Keratinocyte (primary cell): ENCODE measurements around the gene RPS27L. TPM values are rescaled to one million over a fixed set of nuclear protein-coding genes. Genes with fewer than 3 reads are reported as not detected.

Experiments
- DNase-seq: peaks from one replicate; pipeline ENCODE4 v3.0.0-alpha.2; 2011; ENCODE audit warnings: low read depth, missing footprints, low spot score
- FAIRE-seq: peaks from 2 replicates; lab custom pipeline; 2011; peaks lifted over from hg19 to GRCh38; lab: Jason Lieb, UNC
- H2AFZ ChIP-seq: 2 replicates; pipeline ENCODE4 v1.6.0; 2012; ENCODE audit warnings: low read length, control low read depth, inconsistent platforms; ENCODE audit not compliant: control insufficient read depth
- H3K27ac ChIP-seq: 2 replicates; pipeline ENCODE4 v1.5.1; 2011; ENCODE audit warnings: low read length; ENCODE audit not compliant: control insufficient read depth, insufficient read depth
- H3K27me3 ChIP-seq: 3 replicates; pipeline ENCODE4 v1.6.0; 2011; ENCODE audit warnings: low read length; ENCODE audit not compliant: control insufficient read depth, insufficient read depth; ENCODE audit errors: extremely low read depth
- H3K36me3 ChIP-seq, 2 experiments: 2 replicates in 1 of 2; 3 replicates in 1 of 2; pipeline ENCODE4 v1.5.1; 2011; ENCODE audit warnings: low read length in 2 of 2, mild to moderate bottlenecking in 1 of 2; ENCODE audit not compliant: control insufficient read depth in 2 of 2, insufficient read depth in 2 of 2; ENCODE audit errors: extremely low read depth in 1 of 2
- H3K4me1 ChIP-seq: 3 replicates; pipeline ENCODE4 v1.5.1; 2011; ENCODE audit warnings: low read length; ENCODE audit not compliant: control insufficient read depth, insufficient read depth; ENCODE audit errors: extremely low read depth
- H3K4me2 ChIP-seq: 3 replicates; pipeline ENCODE4 v1.6.0; 2011; ENCODE audit warnings: low read depth, low read length; ENCODE audit not compliant: control insufficient read depth, insufficient read depth; ENCODE audit errors: extremely low read depth
- H3K4me3 ChIP-seq, 3 experiments: fragments of 200-600 bp in 1 of 3; sonication (generic) in 1 of 3; 2 replicates in 2 of 3; 3 replicates in 1 of 3; pipeline ENCODE4 v1.5.1; 2011 to 2016; ENCODE audit warnings: low read length in 3 of 3, mild to moderate bottlenecking in 3 of 3, control low read depth in 2 of 3, inconsistent platforms in 1 of 3, low read depth in 1 of 3, mixed read lengths in 1 of 3, mixed run types in 1 of 3, moderate library complexity in 1 of 3; ENCODE audit not compliant: control insufficient read depth in 2 of 3, insufficient read depth in 2 of 3; ENCODE audit errors: extremely low read depth in 1 of 3
- H3K79me2 ChIP-seq: 2 replicates; pipeline ENCODE4 v1.6.0; 2012; ENCODE audit warnings: low read length; ENCODE audit not compliant: control insufficient read depth, insufficient read depth
- H3K9ac ChIP-seq: 3 replicates; pipeline ENCODE4 v1.6.0; 2011; ENCODE audit warnings: low read length; ENCODE audit not compliant: control insufficient read depth, insufficient read depth; ENCODE audit errors: extremely low read depth
- H3K9me1 ChIP-seq: 3 replicates; pipeline ENCODE4 v1.6.0; 2011; ENCODE audit warnings: low read length; ENCODE audit not compliant: control insufficient read depth, insufficient read depth; ENCODE audit errors: extremely low read depth
- H3K9me3 ChIP-seq: 2 replicates; pipeline ENCODE4 v1.5.1; 2012; ENCODE audit warnings: low read depth, low read length; ENCODE audit not compliant: control insufficient read depth
- H4K20me1 ChIP-seq: 3 replicates; pipeline ENCODE4 v1.6.0; 2011; ENCODE audit warnings: low read length; ENCODE audit not compliant: control insufficient read depth, insufficient read depth; ENCODE audit errors: extremely low read depth
- EZH2 ChIP-seq: IDR thresholded peaks from one replicate; pipeline ENCODE4 v1.6.1; 2012; ENCODE audit warnings: inconsistent platforms, mild to moderate bottlenecking, low read length, moderate library complexity
- dilution Hi-C: fragments of 300-500 bp; cut with MboI; formaldehyde crosslinking; loops from one replicate; pipeline ENCODE4 v1.7.0; 2020; ENCODE audit warnings: low sequenced_read_pairs; ENCODE audit not compliant: extremely low pct_ligation_motif_present
- polyA plus RNA-seq, 5 experiments: library from polyadenylated mRNA; depleted of rRNA in 3 of 5; stranded (reverse) in 3 of 5; stranded (forward) in 1 of 5; unstranded in 1 of 5; fragments of >200 nt; gene quantifications; 1 replicate in 1 of 5; 2 replicates in 3 of 5; 3 replicates in 1 of 5; pipeline versions ENCODE4 v1.2.1 to v1.2.3, GENCODE V29; 2011 to 2012; ENCODE audit warnings: missing spikeins in 2 of 5, low read depth in 1 of 5, low replicate concordance in 1 of 5
- TF ChIP-seq, protein P1 (sequence below), 3 experiments: IDR thresholded peaks in 1 of 3; conservative IDR thresholded peaks in 1 of 3; optimal IDR thresholded peaks in 1 of 3; 2 replicates in 2 of 3; 3 replicates in 1 of 3; pipeline versions ENCODE3 to v1.5.1; 2011; ENCODE audit warnings: low read length in 3 of 3, mild to moderate bottlenecking in 3 of 3, moderate library complexity in 2 of 3, control low read depth in 1 of 3, inconsistent platforms in 1 of 3; ENCODE audit not compliant: insufficient read depth in 2 of 3; ENCODE audit errors: extremely low read depth in 1 of 3

Gene RPS27L
- polyA plus RNA-seq, 1 donor (not counting 4 experiments of a cell fraction or from before 2014, with no cell fraction given), result 208 TPM

DNA sequence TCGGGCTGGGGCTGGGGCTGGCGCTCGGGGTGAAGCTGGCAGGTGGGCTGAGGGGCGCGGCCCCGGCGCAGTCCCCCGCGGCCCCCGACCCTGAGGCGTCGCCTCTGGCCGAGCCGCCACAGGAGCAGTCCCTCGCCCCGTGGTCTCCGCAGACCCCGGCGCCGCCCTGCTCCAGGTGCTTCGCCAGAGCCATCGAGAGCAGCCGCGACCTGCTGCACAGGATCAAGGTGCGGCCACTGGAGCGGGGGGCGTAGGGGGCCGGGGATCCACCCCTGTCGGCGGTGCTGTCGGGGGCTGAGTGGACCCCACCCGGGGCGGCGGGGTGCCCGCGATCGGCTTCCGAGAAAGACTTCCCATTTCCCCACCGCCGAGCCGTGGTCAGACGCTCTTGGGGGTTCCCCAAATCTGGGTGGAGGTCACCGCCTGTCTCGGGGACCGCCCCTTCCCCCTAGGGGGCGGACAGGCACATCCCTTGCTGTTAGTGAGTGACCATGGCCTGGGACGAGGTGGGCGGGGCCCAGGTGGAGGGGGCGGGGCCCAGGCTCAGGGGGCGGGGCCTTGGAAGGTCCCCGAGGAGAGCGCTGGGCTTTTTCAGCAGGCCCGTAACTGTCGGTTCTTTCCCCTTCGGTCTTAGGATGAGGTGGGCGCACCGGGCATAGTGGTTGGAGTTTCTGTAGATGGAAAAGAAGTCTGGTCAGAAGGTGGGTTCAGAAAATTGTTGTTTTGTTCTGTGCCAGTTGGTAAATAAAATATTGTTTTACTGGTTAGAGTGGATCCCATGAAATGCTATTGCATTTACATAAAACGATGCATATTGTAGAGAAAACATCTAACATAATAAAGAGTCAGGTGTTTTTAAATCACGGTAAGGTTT is 35.0 kb downstream of the RPS27L start:
- H3K9me3 ChIP-seq, result no peaks in the 10 kb centered on the region
- peak overlapping the region; percentile 90 for H3K4me2 ChIP-seq
- H3K4me1 ChIP-seq, result peaks cover 3% of the 10 kb centered on the region
- DNase-seq, result peak; percentile 38
- H3K79me2 ChIP-seq, result peaks cover 8% of the 10 kb centered on the region
- H3K4me3 ChIP-seq, result peak overlapping the region; percentile 79 to 97 (median 83)
- no peak for FAIRE-seq
- H3K27me3 ChIP-seq, result no peaks in the 10 kb centered on the region
- peak overlapping the region; percentile 84 for H3K9ac ChIP-seq
- H3K36me3 ChIP-seq, result peaks cover 0 to 4% of the 10 kb centered on the region in 2 experiments
- H4K20me1 ChIP-seq, result no peaks in the 10 kb centered on the region
- dilution Hi-C loops, result no loop called here
- H3K27ac ChIP-seq, result peak overlapping the region; percentile 76
- TF ChIP-seq EZH2, result no peak
- TF ChIP-seq, protein P1, sequence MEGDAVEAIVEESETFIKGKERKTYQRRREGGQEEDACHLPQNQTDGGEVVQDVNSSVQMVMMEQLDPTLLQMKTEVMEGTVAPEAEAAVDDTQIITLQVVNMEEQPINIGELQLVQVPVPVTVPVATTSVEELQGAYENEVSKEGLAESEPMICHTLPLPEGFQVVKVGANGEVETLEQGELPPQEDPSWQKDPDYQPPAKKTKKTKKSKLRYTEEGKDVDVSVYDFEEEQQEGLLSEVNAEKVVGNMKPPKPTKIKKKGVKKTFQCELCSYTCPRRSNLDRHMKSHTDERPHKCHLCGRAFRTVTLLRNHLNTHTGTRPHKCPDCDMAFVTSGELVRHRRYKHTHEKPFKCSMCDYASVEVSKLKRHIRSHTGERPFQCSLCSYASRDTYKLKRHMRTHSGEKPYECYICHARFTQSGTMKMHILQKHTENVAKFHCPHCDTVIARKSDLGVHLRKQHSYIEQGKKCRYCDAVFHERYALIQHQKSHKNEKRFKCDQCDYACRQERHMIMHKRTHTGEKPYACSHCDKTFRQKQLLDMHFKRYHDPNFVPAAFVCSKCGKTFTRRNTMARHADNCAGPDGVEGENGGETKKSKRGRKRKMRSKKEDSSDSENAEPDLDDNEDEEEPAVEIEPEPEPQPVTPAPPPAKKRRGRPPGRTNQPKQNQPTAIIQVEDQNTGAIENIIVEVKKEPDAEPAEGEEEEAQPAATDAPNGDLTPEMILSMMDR (optimal IDR thresholded peaks at IDR 0.05 in 1 of 3, IDR thresholded peaks at IDR 0.05 in 1 of 3, conservative IDR thresholded peaks at IDR 0.05 in 1 of 3; ENCODE audit: extremely low read depth in 1 of 3, insufficient read depth in 2 of 3, low read length in 3 of 3), result peak in 1 of 3 experiments; percentile 29
- H2AFZ ChIP-seq, result peak overlapping the region; percentile 86
- no peaks in the 10 kb centered on the region for H3K9me1 ChIP-seq

DNA sequence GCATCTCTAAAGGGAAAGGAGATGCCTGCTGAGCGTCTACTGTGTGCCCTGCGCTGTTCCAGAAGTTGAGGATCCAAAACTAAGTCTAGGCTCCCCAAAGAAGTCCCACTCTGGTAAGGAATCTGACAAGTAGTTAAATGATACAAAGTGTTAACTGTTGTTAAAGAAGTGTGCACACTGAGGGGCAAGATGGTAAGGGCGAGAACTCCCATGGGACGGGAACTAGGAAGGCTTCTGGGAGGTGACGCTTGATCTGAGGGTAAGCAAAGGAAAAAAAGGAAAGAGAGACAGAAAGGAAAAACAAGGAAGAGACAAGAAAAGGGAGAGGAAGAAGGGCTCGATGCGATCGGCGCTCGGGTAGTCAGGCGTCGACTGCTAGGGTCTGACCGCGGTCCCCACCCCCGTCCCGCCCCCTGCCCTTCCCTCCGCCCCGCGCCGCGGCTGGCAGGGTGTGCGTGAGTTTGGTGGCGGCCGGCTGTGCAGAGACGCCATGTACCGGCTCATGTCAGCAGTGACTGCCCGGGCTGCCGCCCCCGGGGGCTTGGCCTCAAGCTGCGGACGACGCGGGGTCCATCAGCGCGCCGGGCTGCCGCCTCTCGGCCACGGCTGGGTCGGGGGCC is 35.8 kb downstream of the RPS27L start, which contains the start of gene LACTB:
TSS of gene LACTB (plus strand) at position 480 of the 620 bp plus-strand sequence. CDS start at position 491, 11 bp downstream.
- H3K79me2 ChIP-seq, result peaks cover 8% of the 10 kb centered on the region
- peak within 1 kb of the TSS; percentile 84 for H3K9ac ChIP-seq
- H2AFZ ChIP-seq, result peak within 1 kb of the TSS; percentile 86
- H4K20me1 ChIP-seq, result no peaks in the 10 kb centered on the region
- peaks cover 0 to 1% of the 10 kb centered on the region in 2 experiments for H3K36me3 ChIP-seq
- dilution Hi-C loops, result no loop called here
- H3K4me1 ChIP-seq, result peaks cover 3% of the 10 kb centered on the region
- no peaks in the 10 kb centered on the region for H3K9me1 ChIP-seq
- H3K4me3 ChIP-seq, result peak within 1 kb of the TSS; percentile 79 to 97 (median 83)
- H3K27ac ChIP-seq, result peak within 1 kb of the TSS; percentile 76
- no peaks in the 10 kb centered on the region for H3K27me3 ChIP-seq
- H3K9me3 ChIP-seq, result no peaks in the 10 kb centered on the region
- TF ChIP-seq, protein P1 (optimal IDR thresholded peaks at IDR 0.05 in 1 of 3, IDR thresholded peaks at IDR 0.05 in 1 of 3, conservative IDR thresholded peaks at IDR 0.05 in 1 of 3; ENCODE audit: extremely low read depth in 1 of 3, insufficient read depth in 2 of 3, low read length in 3 of 3), result no peak
- TF ChIP-seq EZH2, result no peak
- peak within 1 kb of the TSS; percentile 90 for H3K4me2 ChIP-seq
- FAIRE-seq (no peak), DNase-seq (peak; percentile 15)
